Spinal cord (tissue), 10 donors: ENCODE data around the gene BTN2A1. TPM values are rescaled to one million over a fixed set of nuclear protein-coding genes. Genes with fewer than 3 reads are reported as not detected.
"Not testable (repeated sequence)": the region's sequence is repeated elsewhere in the genome, so short reads cannot be mapped to it uniquely, and the experiment has no call there.

Source experiments
- DNase-seq, 6 donors: peaks; one replicate each; pipeline versions ENCODE4 v3.0.0 to v3.0.0-alpha.2; 2013 to 2015; ENCODE audit warnings: low spot score in 6 of 6, low read depth in 4 of 6
- H3K27ac ChIP-seq: one replicate; pipeline ENCODE4 v1.5.1; 2013; ENCODE audit warnings: low read depth, low read length, control low read depth
- H3K27me3 ChIP-seq: one replicate; pipeline ENCODE4 v1.6.1; 2013; ENCODE audit warnings: low read length; ENCODE audit not compliant: control insufficient read depth, insufficient read depth
- H3K36me3 ChIP-seq: one replicate; pipeline ENCODE4 v1.6.1; 2013; ENCODE audit warnings: low read length; ENCODE audit not compliant: control insufficient read depth, insufficient read depth
- H3K4me1 ChIP-seq: one replicate; pipeline ENCODE4 v1.6.1; 2013; ENCODE audit warnings: low read length; ENCODE audit not compliant: control insufficient read depth, insufficient read depth
- H3K4me3 ChIP-seq: one replicate; pipeline ENCODE4 v1.5.1; 2013; ENCODE audit warnings: low read depth, low read length, control low read depth
- H3K9me3 ChIP-seq: one replicate; pipeline ENCODE4 v1.6.1; 2013; ENCODE audit warnings: low read length; ENCODE audit not compliant: control insufficient read depth, insufficient read depth
- WGBS: methylation state at CpG from one replicate; pipeline ENCODE4 v1.1.5; 2013; ENCODE audit warnings: missing lambda C conversion rate; ENCODE audit not compliant: insufficient coverage; 5-methylcytosine and 5-hydroxymethylcytosine counted together
- polyA plus RNA-seq, 2 donors: library from polyadenylated mRNA; unstranded; fragments of 120-200 nt; gene quantifications; one replicate each; pipeline ENCODE4 v1.2.1, GENCODE V29; 2013; ENCODE audit not compliant: insufficient read length in 2 of 2
- total RNA-seq, 2 donors: library from RNA; depleted of rRNA in 1 of 2; stranded (reverse); fragments of 120-200 nt in 1 of 2; fragments of >200 nt in 1 of 2; gene quantifications; one replicate each; pipeline versions ENCODE4 v1.2.3 to v1.2.4, GENCODE V29; 2013 to 2014
- donor health status: healthy.

BTN2A1 gene
- total and polyA plus RNA-seq, 4 donors, result 12.3 to 31.4 (median 21.9) TPM

- H3K27ac ChIP-seq, result no peak within 1 kb of the TSS
- 70% methylated on average over 2 of the region's 2 CpGs for WGBS
- H3K36me3 ChIP-seq, result no peaks in the 10 kb centered on the region
- peaks cover 31% of the 10 kb centered on the region for H3K27me3 ChIP-seq
- no peaks in the 10 kb centered on the region for H3K9me3 ChIP-seq
- H3K4me1 ChIP-seq, result peaks cover 9% of the 10 kb centered on the region
- DNase-seq, result no peak
- no peak within 1 kb of the TSS for H3K4me3 ChIP-seq
These were observed 42.3 kb downstream of the BTN2A1 start, which contains the start of gene BTN1A1 for GRCh38 chr6:26500102-26500501. TSS of gene BTN1A1 (plus strand) at chr6:26500303. CDS start at chr6:26501287, 984 bp downstream.

GRCh38 chr6:26501482-26501986, 43.8 kb downstream of the BTN2A1 start:
- peak overlapping the region; percentile 45 for H3K4me3 ChIP-seq
- H3K27ac ChIP-seq, result no peak overlapping the region
- DNase-seq, result peak in 3 of 6 donors; percentile 9 to 54 (median 39)
- WGBS, result 3% methylated on average over 46 of the region's 49 CpGs
- no peaks in the 10 kb centered on the region for H3K36me3 ChIP-seq
- peaks cover 31% of the 10 kb centered on the region for H3K27me3 ChIP-seq
- peaks cover 9% of the 10 kb centered on the region for H3K4me1 ChIP-seq
- H3K9me3 ChIP-seq, result no peaks in the 10 kb centered on the region

- H3K27me3 ChIP-seq, result peaks cover 31% of the 10 kb centered on the region
- DNase-seq, result peak in 1 of 6 donors; percentile 2
- H3K27ac ChIP-seq, result no peak overlapping the region
- H3K9me3 ChIP-seq, result no peaks in the 10 kb centered on the region
- peak overlapping the region; percentile 45 for H3K4me3 ChIP-seq
- peaks cover 9% of the 10 kb centered on the region for H3K4me1 ChIP-seq
- no peaks in the 10 kb centered on the region for H3K36me3 ChIP-seq
These were observed 44.4 kb downstream of the BTN2A1 start for GRCh38 chr6:26502165-26502564.

GRCh38 chr6:26502626-26503025, 44.9 kb downstream of the BTN2A1 start:
- no CpG with 5 or more reads among the region's 3 CpGs for WGBS
- Histone ChIP-seq H3K36me3 (no peaks in the 10 kb centered on the region), H3K4me1 (peaks cover 9% of the 10 kb centered on the region), H3K27me3 (peaks cover 31% of the 10 kb centered on the region), H3K9me3 (no peaks in the 10 kb centered on the region), H3K27ac (no peak overlapping the region), H3K4me3 (no peak overlapping the region)
- DNase-seq, result no peak

- WGBS, result 80% methylated on average over 1 of the region's 3 CpGs
- H3K27me3 ChIP-seq, result peaks cover 6% of the 10 kb centered on the region
- H3K36me3 ChIP-seq, result no peaks in the 10 kb centered on the region
- no peak overlapping the region for H3K27ac ChIP-seq
- no peak for DNase-seq
- no peaks in the 10 kb centered on the region for H3K4me1 ChIP-seq
- no peak overlapping the region for H3K4me3 ChIP-seq
- no peaks in the 10 kb centered on the region for H3K9me3 ChIP-seq
These were observed 49.9 kb downstream of the BTN2A1 start for GRCh38 chr6:26507658-26508057.

GRCh38 chr6:26511033-26511432, 53.3 kb downstream of the BTN2A1 start:
- H3K9me3 ChIP-seq, H3K27ac ChIP-seq, H3K27me3 ChIP-seq, H3K36me3 ChIP-seq, H3K4me1 ChIP-seq, H3K4me3 ChIP-seq, DNase-seq: not testable (repeated sequence)
- 84% methylated on average over 6 of the region's 8 CpGs for WGBS

GRCh38 chr6:26514984-26515383, 57.2 kb downstream of the BTN2A1 start:
- no peaks in the 10 kb centered on the region for H3K36me3 ChIP-seq
- no CpG with 5 or more reads among the region's 2 CpGs for WGBS

GRCh38 chr6:26516481-26517427, 59.0 kb downstream of the BTN2A1 start:
- Histone ChIP-seq H3K27ac (no peak overlapping the region), H3K4me3 (no peak overlapping the region), H3K27me3 (no peaks in the 10 kb centered on the region), H3K4me1 (peaks cover 3% of the 10 kb centered on the region), H3K9me3 (no peaks in the 10 kb centered on the region), H3K36me3 (no peaks in the 10 kb centered on the region)
- WGBS, result 92% methylated on average over 4 of the region's 9 CpGs
- DNase-seq, result no peak

More at GRCh38 chr6:26514984-26515383, 57.2 kb downstream of the BTN2A1 start:
- Histone ChIP-seq H3K27me3 (no peaks in the 10 kb centered on the region), H3K4me3 (no peak overlapping the region), H3K27ac (no peak overlapping the region), H3K4me1 (no peaks in the 10 kb centered on the region), H3K9me3 (no peaks in the 10 kb centered on the region)
- DNase-seq, result no peak
